Right lobe of liver (tissue), 4 donors: ENCODE data around the gene PHYHIPL.

Experiments used
- POLR2A ChIP-seq: fragments of 450-650 bp; IDR thresholded peaks from one replicate; pipeline ENCODE4 v1.6.1; 2017; ENCODE audit warnings: antibody characterized with exemption, mild to moderate bottlenecking
- TF ChIP-seq, protein P1 (sequence below), 4 donors: fragments of 200-600 bp in 3 of 4; fragments of 450-650 bp in 1 of 4; IDR thresholded peaks; one replicate each; pipeline versions ENCODE4 v1.5.1 to v1.8.0; 2016 to 2022; ENCODE audit warnings: antibody characterized with exemption in 4 of 4, mild to moderate bottlenecking in 2 of 4
- donor health status: DM: no; HTN: no; CAD: no.
- donor health status: DM: no; HTN: no; CAD: no.
- donor health status: DM: no; HTN: yes; CAD: no.

DNA sequence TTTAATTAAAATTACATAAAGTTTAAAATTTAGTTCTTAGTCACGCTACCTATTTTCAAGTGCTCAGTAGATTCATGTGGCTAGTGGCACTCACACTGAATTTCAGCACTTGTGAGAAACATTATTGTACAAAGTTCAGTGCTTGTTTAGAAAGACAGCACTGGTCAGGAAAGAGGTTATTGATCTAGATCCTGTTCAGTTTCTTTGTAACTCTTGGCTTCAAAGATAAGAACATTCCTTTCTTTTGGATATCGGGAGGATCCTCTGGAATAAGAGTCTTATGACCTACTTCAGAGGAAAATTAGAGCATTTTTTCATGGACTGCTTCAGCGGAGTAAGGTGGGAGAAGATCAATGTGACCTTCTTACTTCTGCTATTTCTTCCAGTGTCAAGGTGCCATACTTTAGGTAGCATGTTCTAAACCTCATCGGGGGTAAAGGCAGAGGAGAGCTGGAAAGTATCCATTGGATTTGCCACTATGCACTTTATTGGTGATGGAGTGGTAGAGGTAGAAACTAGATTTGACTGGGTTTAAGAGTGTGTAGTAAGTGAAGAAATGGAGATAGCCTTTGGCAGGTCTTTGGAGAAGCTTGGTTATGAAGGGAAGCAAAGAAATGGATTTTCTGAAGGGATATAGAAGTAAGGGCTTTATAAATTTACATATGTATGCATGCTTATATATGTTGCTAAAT lies 39.9 kb downstream of the PHYHIPL start:
- TF ChIP-seq POLR2A: no peak
- TF ChIP-seq, protein P1, sequence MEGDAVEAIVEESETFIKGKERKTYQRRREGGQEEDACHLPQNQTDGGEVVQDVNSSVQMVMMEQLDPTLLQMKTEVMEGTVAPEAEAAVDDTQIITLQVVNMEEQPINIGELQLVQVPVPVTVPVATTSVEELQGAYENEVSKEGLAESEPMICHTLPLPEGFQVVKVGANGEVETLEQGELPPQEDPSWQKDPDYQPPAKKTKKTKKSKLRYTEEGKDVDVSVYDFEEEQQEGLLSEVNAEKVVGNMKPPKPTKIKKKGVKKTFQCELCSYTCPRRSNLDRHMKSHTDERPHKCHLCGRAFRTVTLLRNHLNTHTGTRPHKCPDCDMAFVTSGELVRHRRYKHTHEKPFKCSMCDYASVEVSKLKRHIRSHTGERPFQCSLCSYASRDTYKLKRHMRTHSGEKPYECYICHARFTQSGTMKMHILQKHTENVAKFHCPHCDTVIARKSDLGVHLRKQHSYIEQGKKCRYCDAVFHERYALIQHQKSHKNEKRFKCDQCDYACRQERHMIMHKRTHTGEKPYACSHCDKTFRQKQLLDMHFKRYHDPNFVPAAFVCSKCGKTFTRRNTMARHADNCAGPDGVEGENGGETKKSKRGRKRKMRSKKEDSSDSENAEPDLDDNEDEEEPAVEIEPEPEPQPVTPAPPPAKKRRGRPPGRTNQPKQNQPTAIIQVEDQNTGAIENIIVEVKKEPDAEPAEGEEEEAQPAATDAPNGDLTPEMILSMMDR (IDR thresholded peaks at IDR 0.05): no peak
